K562 (cell line): Measurements from ENCODE around the gene PELI2. TPM values are rescaled to one million over a fixed set of nuclear protein-coding genes. Genes with fewer than 3 reads are reported as not detected.
A peak's percentile ranks its signal among the peaks of the same experiment; 100 is the strongest.

Experiments used
- EP400 ChIP-seq: fragments of 450-650 bp; IDR thresholded peaks from 2 replicates; pipeline ENCODE4 v1.6.1; 2017; ENCODE audit warnings: antibody characterized with exemption, mild to moderate bottlenecking, moderate library complexity
- L3MBTL2 ChIP-seq: fragments of 450-650 bp; IDR thresholded peaks from 2 replicates; pipeline ENCODE4 v1.6.1; 2016; ENCODE audit warnings: mild to moderate bottlenecking, moderate library complexity
- MAFG ChIP-seq: fragments of 450-650 bp; conservative IDR thresholded peaks from 2 replicates; pipeline ENCODE4 v1.6.1; 2016; ENCODE audit warnings: missing genetic modification characterization, missing compliant biosample characterization
- RAD21 ChIP-seq, 2 experiments: fragments of 250-450 bp in 1 of 2; fragments of 450-650 bp in 1 of 2; sonication (Bioruptor Pico) in 1 of 2; formaldehyde crosslinking in 1 of 2; IDR thresholded peaks in 1 of 2; conservative IDR thresholded peaks in 1 of 2; 2 replicates each; pipeline versions ENCODE4 v1.4.0 to v1.8.0; 2020 to 2022; ENCODE audit warnings: mild to moderate bottlenecking in 2 of 2, moderate library complexity in 1 of 2
- RBM14 ChIP-seq: fragments of 200-400 bp; formaldehyde crosslinking; IDR thresholded peaks from 2 replicates; pipeline ENCODE4 v1.6.1; 2018; ENCODE audit warnings: low read depth, mild to moderate bottlenecking, low read length, moderate library complexity, borderline replicate concordance; ENCODE audit not compliant: insufficient read depth
- RNF2 ChIP-seq: sonication (generic); IDR thresholded peaks from 2 replicates; pipeline ENCODE4 v1.6.1; 2016
- ZC3H11A ChIP-seq: IDR thresholded peaks from 2 replicates; pipeline ENCODE4 v1.6.1; 2012; ENCODE audit warnings: low read depth, low read length, improper control_type of control experiment
- ZC3H4 ChIP-seq: sonication (generic); formaldehyde crosslinking; IDR thresholded peaks from 2 replicates; pipeline ENCODE4 v1.9.0; 2021; ENCODE audit warnings: missing genetic modification reagents, borderline replicate concordance
- ZNF263 ChIP-seq: sonication (generic); formaldehyde crosslinking; IDR thresholded peaks from 2 replicates; pipeline ENCODE4 v1.8.0; 2022; ENCODE audit warnings: mild to moderate bottlenecking, missing genetic modification reagents, borderline replicate concordance
- ZNF695 ChIP-seq: fragments of 450-650 bp; formaldehyde crosslinking; IDR thresholded peaks from 2 replicates; pipeline ENCODE4 v1.4.0; 2020; ENCODE audit warnings: mild to moderate bottlenecking, moderate library complexity
- polyA plus RNA-seq, 8 experiments: library from polyadenylated mRNA; depleted of rRNA in 4 of 8; stranded (reverse) in 5 of 8; unstranded in 3 of 8; fragments of >200 nt; fragmentation: Nextera tagmentation in 2 of 8; fragmentation: Illumina TruSeq in 1 of 8; extraction: Ambion mirVana in 2 of 8; extraction: Trizol in 1 of 8; gene quantifications; 2 replicates each; pipeline versions ENCODE4 v1.2.1 to v1.2.3, GENCODE V29; 2011 to 2014; ENCODE audit warnings: inconsistent platforms in 1 of 8, missing spikeins in 1 of 8
- total RNA-seq, 7 experiments: library from RNA; depleted of rRNA in 6 of 7; stranded (reverse); fragments of >200 nt in 6 of 7; fragmentation: Illumina TruSeq in 2 of 7; extraction: Trizol in 2 of 7; gene quantifications; 2 replicates each; pipeline versions ENCODE4 v1.2.1 to v1.2.3, GENCODE V29; 2011 to 2021; ENCODE audit warnings: low replicate concordance in 1 of 7
- TF ChIP-seq, protein P1 (sequence below): fragments of 450-650 bp; IDR thresholded peaks from 2 replicates; pipeline ENCODE4 v1.6.1; 2016

Gene PELI2
- total and polyA plus RNA-seq, 9 of the 15 experiments (the other 6 are each of a cell fraction or from before 2014, with no cell fraction given) = 0.20 to 1.5 (median 0.44) TPM

DNA sequence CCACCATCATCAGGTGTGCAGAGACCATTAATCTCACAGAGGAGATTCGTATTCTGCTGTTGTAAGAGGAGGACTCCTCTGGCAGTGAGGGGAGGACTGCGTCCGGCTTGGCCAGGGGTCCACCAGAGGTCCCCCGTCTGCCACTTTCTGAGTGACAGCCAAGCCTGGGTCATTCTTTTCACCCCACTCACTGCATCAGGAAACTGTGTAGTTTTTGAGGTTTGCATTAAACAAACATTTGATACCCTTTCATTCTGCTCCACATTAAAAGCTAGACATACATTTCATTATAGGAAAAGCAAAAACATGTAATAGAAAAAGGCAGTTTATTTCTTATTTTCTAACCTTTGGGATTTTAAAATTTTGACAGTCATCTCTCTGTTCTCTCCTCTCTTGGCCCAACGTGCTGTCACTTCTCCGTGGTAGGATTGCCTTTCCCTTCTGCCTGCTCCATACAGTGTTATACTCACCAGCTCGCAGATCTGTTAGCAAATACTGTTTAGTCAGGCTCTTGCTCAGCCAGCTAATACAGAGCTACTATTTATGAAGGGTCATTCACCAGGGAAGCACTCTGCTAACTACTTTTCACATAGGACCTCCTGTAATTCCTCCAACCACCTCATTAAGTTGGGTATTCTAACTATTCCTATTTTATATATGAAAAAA is 99.3 kb downstream of the PELI2 start (continued):
- TF ChIP-seq, protein P1, sequence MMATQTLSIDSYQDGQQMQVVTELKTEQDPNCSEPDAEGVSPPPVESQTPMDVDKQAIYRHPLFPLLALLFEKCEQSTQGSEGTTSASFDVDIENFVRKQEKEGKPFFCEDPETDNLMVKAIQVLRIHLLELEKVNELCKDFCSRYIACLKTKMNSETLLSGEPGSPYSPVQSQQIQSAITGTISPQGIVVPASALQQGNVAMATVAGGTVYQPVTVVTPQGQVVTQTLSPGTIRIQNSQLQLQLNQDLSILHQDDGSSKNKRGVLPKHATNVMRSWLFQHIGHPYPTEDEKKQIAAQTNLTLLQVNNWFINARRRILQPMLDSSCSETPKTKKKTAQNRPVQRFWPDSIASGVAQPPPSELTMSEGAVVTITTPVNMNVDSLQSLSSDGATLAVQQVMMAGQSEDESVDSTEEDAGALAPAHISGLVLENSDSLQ = peak; percentile 70
- TF ChIP-seq ZC3H11A (no peak), MAFG (tag) (0 out of 2 replicates have a peak, but pooled peaks have one; percentile 22), ZC3H4 (CRISPR knock-in tag) (no peak), RBM14 (no peak), RAD21 (CRISPR knock-in tag; conservative IDR thresholded peaks at IDR 0.05 in 1 of 2, IDR thresholded peaks at IDR 0.05 in 1 of 2) (peak in 1 of 2 experiments; percentile 25; a peak in 1 of 4 replicates), ZNF263 (CRISPR knock-in tag) (peak; percentile 74; the same call in 1 of the 2 replicates), EP400 (no peak), ZNF695 (no peak), L3MBTL2 (no peak), RNF2 (no peak)
- TF ChIP-seq, all 486 proteins: peak for 6
